ENCODE data around the gene DRAM1.
"Not testable (repeated sequence)": the region's sequence is repeated elsewhere in the genome, so short reads cannot be mapped to it uniquely, and the experiment has no call there.

DRAM1 gene

DNA sequence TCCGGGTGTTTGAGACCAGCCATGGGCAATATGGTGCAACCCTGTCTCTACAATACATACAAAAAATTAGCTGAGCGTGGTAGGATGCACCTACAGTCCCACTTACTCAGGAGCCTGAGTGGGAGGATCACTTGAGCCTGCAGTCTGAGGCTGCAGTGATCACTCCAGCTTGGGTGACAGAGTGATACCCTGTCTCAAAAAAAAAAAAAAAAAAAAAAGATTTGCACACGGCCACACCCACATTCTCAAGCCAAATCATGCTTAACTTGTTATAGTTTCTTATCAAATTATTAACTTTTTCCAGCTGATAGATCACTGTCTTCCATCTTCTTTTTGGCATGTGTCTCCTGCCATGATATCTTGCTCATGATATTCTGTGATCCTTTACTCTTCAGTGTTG lies 6.8 kb downstream of the DRAM1 start:
- Histone ChIP-seq H4K20me1 (ENCODE audit: control insufficient read depth, insufficient read depth, low read depth, low read length) (no peaks in the 10 kb centered on the region), H3K36me3 (ENCODE audit: control insufficient read depth, low read length) (no peaks in the 10 kb centered on the region), H3K9me2 (replicated peaks; ENCODE audit: control insufficient read depth, low read length) (no peaks in the 10 kb centered on the region), H3K4me1 (ENCODE audit: control insufficient read depth, low read length) (no peaks in the 10 kb centered on the region), H3K79me2 (ENCODE audit: control insufficient read depth, low read length) (no peaks in the 10 kb centered on the region), H3K4me2 (ENCODE audit: low read length) (no peak overlapping the region), H3K9me3 (ENCODE audit: control insufficient read depth, insufficient read depth, low read length) (no peaks in the 10 kb centered on the region), H3K27ac (ENCODE audit: low read depth, low read length) (no peak overlapping the region), H3K27me3 (ENCODE audit: control insufficient read depth, low read length) (peaks cover 6% of the 10 kb centered on the region; the same call in 1 of the 2 replicates), H3K4me3 (ENCODE audit: low read length) (no peak overlapping the region), H3F3A (ENCODE audit: control insufficient read depth, insufficient read depth) (no peaks in the 10 kb centered on the region)
- TF ChIP-seq, protein P1, sequence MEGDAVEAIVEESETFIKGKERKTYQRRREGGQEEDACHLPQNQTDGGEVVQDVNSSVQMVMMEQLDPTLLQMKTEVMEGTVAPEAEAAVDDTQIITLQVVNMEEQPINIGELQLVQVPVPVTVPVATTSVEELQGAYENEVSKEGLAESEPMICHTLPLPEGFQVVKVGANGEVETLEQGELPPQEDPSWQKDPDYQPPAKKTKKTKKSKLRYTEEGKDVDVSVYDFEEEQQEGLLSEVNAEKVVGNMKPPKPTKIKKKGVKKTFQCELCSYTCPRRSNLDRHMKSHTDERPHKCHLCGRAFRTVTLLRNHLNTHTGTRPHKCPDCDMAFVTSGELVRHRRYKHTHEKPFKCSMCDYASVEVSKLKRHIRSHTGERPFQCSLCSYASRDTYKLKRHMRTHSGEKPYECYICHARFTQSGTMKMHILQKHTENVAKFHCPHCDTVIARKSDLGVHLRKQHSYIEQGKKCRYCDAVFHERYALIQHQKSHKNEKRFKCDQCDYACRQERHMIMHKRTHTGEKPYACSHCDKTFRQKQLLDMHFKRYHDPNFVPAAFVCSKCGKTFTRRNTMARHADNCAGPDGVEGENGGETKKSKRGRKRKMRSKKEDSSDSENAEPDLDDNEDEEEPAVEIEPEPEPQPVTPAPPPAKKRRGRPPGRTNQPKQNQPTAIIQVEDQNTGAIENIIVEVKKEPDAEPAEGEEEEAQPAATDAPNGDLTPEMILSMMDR (IDR thresholded peaks at IDR 0.05; ENCODE audit: low read depth, low read length, poor library complexity, severe bottlenecking) = no peak
- TF ChIP-seq EZH2phosphoT487 (IDR thresholded peaks at IDR 0.05; ENCODE audit: borderline replicate concordance, low read length) = no peak

DNA sequence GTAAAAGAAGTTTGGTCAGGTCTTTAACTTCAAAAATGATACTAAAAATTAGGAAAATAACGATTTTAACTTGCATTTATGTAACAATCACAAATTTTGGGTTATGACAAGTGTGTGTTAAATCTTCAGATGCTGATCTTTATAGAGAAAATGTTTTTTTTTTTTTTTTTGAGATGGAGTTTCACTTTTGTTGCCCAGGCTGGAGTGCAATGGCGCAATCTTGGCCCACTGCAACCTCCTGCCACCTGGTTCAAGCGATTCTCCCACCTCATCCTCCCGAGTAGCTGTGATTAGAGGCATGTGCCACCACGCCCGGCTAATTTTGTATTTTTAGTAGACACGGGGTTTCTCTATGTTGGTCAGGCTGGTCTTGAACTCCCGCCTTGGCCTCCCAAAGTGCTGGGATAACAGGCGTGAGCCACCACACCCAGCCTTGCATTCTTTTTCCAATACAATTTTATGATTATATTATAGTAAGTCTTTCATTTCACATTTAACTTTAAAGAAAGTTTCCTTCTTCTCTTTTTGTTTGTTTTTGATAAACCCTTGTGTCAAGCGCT lies 7.5 kb downstream of the DRAM1 start:
- not testable (repeated sequence) for H3K4me3 ChIP-seq (ENCODE audit: low read length); H3K27ac ChIP-seq (ENCODE audit: low read depth, low read length); H3K9me3 ChIP-seq (ENCODE audit: control insufficient read depth, insufficient read depth, low read length); H4K20me1 ChIP-seq (ENCODE audit: control insufficient read depth, insufficient read depth, low read depth, low read length); H3K36me3 ChIP-seq (ENCODE audit: control insufficient read depth, low read length); H3K79me2 ChIP-seq (ENCODE audit: control insufficient read depth, low read length); H3K27me3 ChIP-seq (ENCODE audit: control insufficient read depth, low read length); H3K4me1 ChIP-seq (ENCODE audit: control insufficient read depth, low read length); H3F3A ChIP-seq (ENCODE audit: control insufficient read depth, insufficient read depth); H3K9me2 ChIP-seq (replicated peaks; ENCODE audit: control insufficient read depth, low read length); H3K4me2 ChIP-seq (ENCODE audit: low read length)

DNA sequence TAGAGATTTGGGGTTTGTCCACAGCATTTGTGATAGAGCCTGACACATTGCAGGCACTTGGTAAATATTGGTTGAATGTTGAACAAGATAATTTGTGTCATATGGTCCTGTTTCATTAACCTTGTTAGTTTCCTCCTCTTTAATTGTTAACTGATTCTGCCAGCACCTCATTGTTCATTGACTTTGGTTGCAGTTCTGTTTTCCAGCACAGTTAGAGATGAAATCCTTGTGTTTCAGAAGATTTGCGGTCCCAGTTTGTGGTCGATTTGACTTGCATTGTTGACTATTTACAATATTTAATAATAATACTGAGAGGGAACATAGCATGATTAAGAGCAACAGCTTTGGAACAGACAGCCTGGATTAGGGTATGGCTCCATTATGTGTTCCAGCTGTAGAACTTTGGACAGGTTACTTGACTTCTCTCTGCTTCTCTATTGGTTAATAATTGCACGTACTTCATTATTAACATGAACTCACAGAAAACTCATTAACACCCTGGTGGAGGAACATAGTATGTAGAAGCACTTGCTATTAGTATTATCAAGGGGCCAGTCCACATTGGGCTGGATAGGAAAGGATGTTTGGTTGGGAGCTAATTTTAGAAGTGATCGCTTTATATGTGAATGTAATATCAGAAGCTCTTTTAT lies 8.7 kb downstream of the DRAM1 start:
- Histone ChIP-seq H3K4me1 (ENCODE audit: control insufficient read depth, low read length) (no peaks in the 10 kb centered on the region), H3K4me2 (ENCODE audit: low read length) (no peak overlapping the region), H3F3A (ENCODE audit: control insufficient read depth, insufficient read depth) (no peaks in the 10 kb centered on the region), H3K9me2 (replicated peaks; ENCODE audit: control insufficient read depth, low read length) (no peaks in the 10 kb centered on the region), H3K27ac (ENCODE audit: low read depth, low read length) (no peak overlapping the region), H3K27me3 (ENCODE audit: control insufficient read depth, low read length) (peaks cover 3% of the 10 kb centered on the region; the same call in 1 of the 2 replicates), H3K79me2 (ENCODE audit: control insufficient read depth, low read length) (no peaks in the 10 kb centered on the region), H3K9me3 (ENCODE audit: control insufficient read depth, insufficient read depth, low read length) (no peaks in the 10 kb centered on the region), H3K4me3 (ENCODE audit: low read length) (no peak overlapping the region), H3K36me3 (ENCODE audit: control insufficient read depth, low read length) (no peaks in the 10 kb centered on the region), H4K20me1 (ENCODE audit: control insufficient read depth, insufficient read depth, low read depth, low read length) (no peaks in the 10 kb centered on the region)
- TF ChIP-seq, protein P1 (IDR thresholded peaks at IDR 0.05; ENCODE audit: low read depth, low read length, poor library complexity, severe bottlenecking) = no peak
- no peak for TF ChIP-seq EZH2phosphoT487 (IDR thresholded peaks at IDR 0.05; ENCODE audit: borderline replicate concordance, low read length)

DNA sequence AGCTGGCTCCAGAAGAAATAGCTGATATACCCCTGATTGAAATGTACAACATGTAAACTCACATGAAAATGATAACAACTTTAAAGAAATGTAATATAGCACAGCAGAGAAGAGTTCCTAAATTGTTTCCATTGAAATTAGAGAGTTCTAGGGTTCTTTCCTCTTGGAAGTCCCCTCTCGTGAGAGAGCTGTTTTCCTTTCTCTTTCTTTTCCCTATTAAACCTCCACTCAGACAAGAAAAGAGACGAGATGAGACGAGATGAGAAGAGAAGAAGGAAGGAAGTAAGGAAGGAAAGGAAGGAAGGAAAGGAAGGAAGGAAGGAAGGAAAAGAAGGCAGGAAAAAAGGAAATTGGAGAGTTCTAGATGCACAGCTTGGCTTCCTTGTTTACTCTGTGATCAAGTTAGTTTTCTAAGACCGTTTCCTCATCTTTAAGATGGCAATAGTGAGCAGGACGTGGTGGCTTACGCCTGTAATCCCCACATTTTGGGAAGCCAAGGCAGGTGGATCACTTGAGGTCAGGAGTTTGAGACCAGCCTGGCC lies 11.9 kb downstream of the DRAM1 start:
- Histone ChIP-seq H3K36me3 (ENCODE audit: control insufficient read depth, low read length) (no peaks in the 10 kb centered on the region), H3K4me2 (ENCODE audit: low read length) (no peak overlapping the region), H3K4me3 (ENCODE audit: low read length) (no peak overlapping the region), H3K9me3 (ENCODE audit: control insufficient read depth, insufficient read depth, low read length) (no peaks in the 10 kb centered on the region), H3F3A (ENCODE audit: control insufficient read depth, insufficient read depth) (no peaks in the 10 kb centered on the region), H3K79me2 (ENCODE audit: control insufficient read depth, low read length) (no peaks in the 10 kb centered on the region), H3K27ac (ENCODE audit: low read depth, low read length) (no peak overlapping the region), H3K9me2 (replicated peaks; ENCODE audit: control insufficient read depth, low read length) (no peaks in the 10 kb centered on the region), H3K4me1 (ENCODE audit: control insufficient read depth, low read length) (no peaks in the 10 kb centered on the region), H4K20me1 (ENCODE audit: control insufficient read depth, insufficient read depth, low read depth, low read length) (no peaks in the 10 kb centered on the region), H3K27me3 (ENCODE audit: control insufficient read depth, low read length) (no peaks in the 10 kb centered on the region)
- TF ChIP-seq, protein P1 (IDR thresholded peaks at IDR 0.05; ENCODE audit: low read depth, low read length, poor library complexity, severe bottlenecking) = no peak
- no peak for TF ChIP-seq EZH2phosphoT487 (IDR thresholded peaks at IDR 0.05; ENCODE audit: borderline replicate concordance, low read length)
